ENCODE measurements around the gene ZNF684.
"Not testable (repeated sequence)": the region's sequence is repeated elsewhere in the genome, so short reads cannot be mapped to it uniquely, and the experiment has no call there.

Gene ZNF684

GRCh38 chr1:40556121-40556520 lies 24.7 kb downstream of the ZNF684 start:
- TF ChIP-seq CTCF (conservative IDR thresholded peaks at IDR 0.05) = no peak

GRCh38 chr1:40558241-40558640 lies 26.8 kb downstream of the ZNF684 start:
- H3K27ac ChIP-seq = not testable (repeated sequence)

More at GRCh38 chr1:40556121-40556520, 24.7 kb downstream of the ZNF684 start:
- H3K27ac ChIP-seq = no peak overlapping the region

- no peak for TF ChIP-seq CTCF (conservative IDR thresholded peaks at IDR 0.05)
- no peak overlapping the region for H3K27ac ChIP-seq
Measured at GRCh38 chr1:40562185-40562584, 30.7 kb downstream of the ZNF684 start.

- TF ChIP-seq CTCF (conservative IDR thresholded peaks at IDR 0.05) = no peak
- no peak overlapping the region for H3K27ac ChIP-seq
Measured at GRCh38 chr1:40563266-40563665, 31.8 kb downstream of the ZNF684 start.

GRCh38 chr1:40564506-40564905 lies 33.1 kb downstream of the ZNF684 start:
- H3K27ac ChIP-seq = no peak overlapping the region
- no peak for TF ChIP-seq CTCF (conservative IDR thresholded peaks at IDR 0.05)

GRCh38 chr1:40564913-40565312 lies 33.5 kb downstream of the ZNF684 start:
- no peak overlapping the region for H3K27ac ChIP-seq
- TF ChIP-seq CTCF (conservative IDR thresholded peaks at IDR 0.05) = no peak

- no peak for TF ChIP-seq CTCF (conservative IDR thresholded peaks at IDR 0.05)
- no peak overlapping the region for H3K27ac ChIP-seq
Measured at GRCh38 chr1:40567825-40568224, 36.4 kb downstream of the ZNF684 start.

- H3K27ac ChIP-seq = not testable (repeated sequence)
Measured at GRCh38 chr1:40574805-40575204, 43.4 kb downstream of the ZNF684 start.

- no peak overlapping the region for H3K27ac ChIP-seq
- no peak for TF ChIP-seq CTCF (conservative IDR thresholded peaks at IDR 0.05)
Measured at GRCh38 chr1:40575336-40575735, 43.9 kb downstream of the ZNF684 start.

Data from VCaP (cell line).